Hepatic stellate cell (primary cell): ENCODE measurements around the gene CREBZF.
"Not testable (repeated sequence)": the region's sequence is repeated elsewhere in the genome, so short reads cannot be mapped to it uniquely, and the experiment has no call there.

Source experiments
- DNase-seq: peaks from one replicate; pipeline ENCODE4 v3.0.0; 2011; ENCODE audit warnings: low spot score

Gene CREBZF

GRCh38 chr11:85670949-85671663, 6.2 kb upstream of the CREBZF start:
- DNase-seq: not testable (repeated sequence)

- no peak for DNase-seq
Measured at GRCh38 chr11:85668157-85668556, 3.2 kb upstream of the CREBZF start.

DNA sequence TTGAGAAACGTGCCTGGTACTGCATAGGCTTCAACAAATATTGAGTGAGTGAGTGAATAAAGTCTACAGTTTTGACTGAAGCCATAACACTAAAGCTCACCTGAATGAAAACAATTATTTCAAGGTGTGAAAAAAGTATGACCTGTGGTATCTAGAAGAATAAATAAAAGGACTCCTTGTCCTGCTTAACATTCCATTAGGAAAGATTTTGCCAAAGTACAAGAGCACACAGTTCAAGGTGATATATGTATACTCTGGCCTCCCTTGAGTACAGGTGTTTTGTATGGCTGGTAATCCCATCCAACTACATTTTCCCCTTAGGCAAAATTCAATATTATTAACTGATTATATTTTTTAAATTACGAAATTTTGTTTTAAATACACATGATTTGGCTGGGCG, 1.8 kb upstream of the CREBZF start:
- DNase-seq: no peak

GRCh38 chr11:85665733-85666132, 804 bp upstream of the CREBZF start:
- no peak for DNase-seq

GRCh38 chr11:85663753-85664614, 945 bp downstream of the CREBZF start:
- DNase-seq: peak; percentile 64

- no peak for DNase-seq
Measured at GRCh38 chr11:85663080-85663752, 1.7 kb downstream of the CREBZF start.

GRCh38 chr11:85661972-85662664, 2.8 kb downstream of the CREBZF start:
- peak; percentile 13 for DNase-seq

DNA sequence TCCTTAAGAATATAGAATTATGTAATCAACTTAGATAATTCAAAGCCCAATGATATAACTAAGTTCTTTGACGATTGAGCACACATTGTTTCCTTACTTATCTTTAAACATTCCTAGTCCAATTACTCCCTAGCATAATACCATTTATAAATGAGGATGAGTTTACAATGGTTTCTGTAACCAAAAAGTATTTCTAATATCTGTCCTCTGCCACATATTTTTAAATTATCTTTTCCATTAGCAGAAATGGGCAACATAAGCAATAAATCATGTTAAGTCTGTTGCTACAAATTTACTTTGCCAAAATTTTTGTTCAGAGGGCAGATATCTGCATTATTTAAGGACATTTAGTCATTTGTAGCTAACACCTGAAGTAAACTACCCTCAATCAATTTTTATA, 6.7 kb downstream of the CREBZF start:
- DNase-seq: no peak

DNA sequence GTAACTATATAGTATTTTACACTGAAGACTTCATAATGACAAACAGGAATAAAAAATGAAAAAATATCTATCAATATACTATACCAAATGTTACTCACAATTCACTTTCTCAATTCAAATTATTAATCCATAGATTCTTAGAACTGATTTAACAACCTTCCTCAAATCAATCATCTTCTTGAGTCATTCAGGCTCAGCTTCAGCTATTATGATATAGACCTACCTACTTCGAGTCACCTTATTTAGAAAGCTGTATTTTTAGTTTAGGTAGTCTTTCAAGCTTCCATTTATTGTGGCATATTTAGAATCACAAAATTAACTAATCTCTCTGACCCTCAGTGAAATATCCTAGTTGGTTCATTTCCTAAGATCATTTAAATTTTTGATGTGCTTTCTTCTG, 8.2 kb downstream of the CREBZF start:
- DNase-seq: no peak

DNA sequence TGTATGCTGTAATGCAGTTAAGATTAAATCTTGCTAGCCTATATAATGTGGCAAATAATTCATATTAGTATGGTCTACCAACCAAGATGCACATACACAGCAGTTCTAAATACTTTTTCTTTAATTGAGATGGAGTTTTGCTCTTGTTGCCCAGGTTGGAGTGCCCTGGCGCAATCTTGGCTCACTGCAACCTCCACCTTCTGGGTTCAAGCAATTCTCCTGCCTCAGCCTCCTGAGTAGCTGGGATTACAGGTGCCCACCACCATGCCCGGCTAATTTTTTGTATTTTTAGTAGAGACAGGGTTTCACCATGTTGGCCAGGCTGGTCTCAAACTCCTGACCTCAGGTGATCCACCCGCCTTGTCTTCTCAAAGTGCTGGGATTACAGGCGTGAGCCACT, 10.6 kb downstream of the CREBZF start:
- not testable (repeated sequence) for DNase-seq

DNA sequence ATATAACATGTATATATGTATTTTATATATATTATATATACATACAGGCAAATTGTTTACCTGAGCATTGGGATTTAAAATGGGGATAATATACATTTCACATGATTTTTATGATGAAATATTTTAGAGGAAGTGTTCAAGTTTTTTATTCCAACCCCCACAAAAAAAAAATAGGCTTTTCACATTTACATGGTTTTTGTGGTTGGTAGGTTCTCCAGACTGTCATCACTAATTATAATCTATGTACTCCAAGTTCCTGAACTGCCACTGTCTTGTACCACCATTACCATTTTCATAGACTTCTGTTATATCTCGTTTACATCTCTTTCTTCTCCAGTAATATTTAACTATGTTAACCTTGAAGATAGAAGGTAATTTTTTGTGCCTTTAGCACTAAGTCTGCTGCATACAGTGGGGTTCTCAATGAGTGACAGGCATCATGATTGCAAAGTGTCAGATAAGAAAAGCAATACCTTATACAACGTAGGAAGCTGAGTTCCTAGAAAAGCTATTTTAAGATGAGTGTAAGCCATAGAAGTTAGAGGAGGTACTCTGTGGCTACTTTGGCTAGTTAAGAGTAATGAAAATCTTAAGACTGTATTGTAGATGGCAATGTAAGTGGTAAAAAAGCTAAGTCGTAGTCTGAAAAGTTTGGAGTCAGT, 12.0 kb downstream of the CREBZF start:
- DNase-seq: no peak

- no peak for DNase-seq
Measured at GRCh38 chr11:85651118-85651517, 13.8 kb downstream of the CREBZF start.

- DNase-seq: peak; percentile 72
Measured at GRCh38 chr11:85647604-85648299, 17.2 kb downstream of the CREBZF start, which contains the start of gene TMEM126A. TSS of gene TMEM126A (plus strand) at chr11:85647967. CDS start at chr11:85650256, 2,289 bp downstream.

DNA sequence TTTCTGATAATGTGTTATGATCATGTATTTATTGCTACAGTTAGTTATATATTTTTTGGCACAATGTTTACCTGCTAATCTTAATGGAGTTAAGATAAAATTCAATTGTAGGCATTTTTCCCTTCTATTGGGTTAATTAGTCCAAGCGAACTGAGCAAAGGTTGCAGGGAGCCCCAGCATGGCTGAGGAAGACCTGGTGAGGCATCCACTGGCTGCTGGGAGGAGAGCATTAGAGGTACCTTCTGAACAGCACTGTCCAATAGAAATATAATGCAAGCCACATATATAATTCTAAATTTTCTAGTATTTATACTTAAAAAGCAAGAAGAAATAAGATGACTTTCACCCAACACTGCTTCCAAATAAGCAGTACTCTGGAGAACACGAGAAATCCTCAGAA, 17.9 kb downstream of the CREBZF start:
- DNase-seq: no peak

DNA sequence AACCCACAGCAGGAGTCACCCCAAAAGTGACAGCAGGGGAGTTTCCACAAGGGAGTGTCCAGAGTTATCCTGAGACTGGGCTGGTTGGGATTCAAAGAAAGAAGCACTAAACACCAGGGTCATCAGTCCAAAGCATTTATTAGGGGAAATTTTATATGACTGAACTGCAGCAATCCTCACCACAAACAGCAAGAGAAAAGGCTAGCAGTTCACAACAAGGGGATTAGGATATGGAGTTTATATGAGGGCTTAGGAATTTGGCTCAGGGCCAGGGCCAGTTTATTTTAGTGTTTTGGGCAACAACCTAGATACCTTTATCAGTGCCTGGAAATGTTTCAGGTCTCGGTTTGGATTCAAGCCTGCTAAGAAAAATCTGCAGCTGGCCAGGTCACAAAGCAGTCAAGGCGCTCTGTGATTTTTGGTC, 21.7 kb downstream of the CREBZF start:
- no peak for DNase-seq

DNA sequence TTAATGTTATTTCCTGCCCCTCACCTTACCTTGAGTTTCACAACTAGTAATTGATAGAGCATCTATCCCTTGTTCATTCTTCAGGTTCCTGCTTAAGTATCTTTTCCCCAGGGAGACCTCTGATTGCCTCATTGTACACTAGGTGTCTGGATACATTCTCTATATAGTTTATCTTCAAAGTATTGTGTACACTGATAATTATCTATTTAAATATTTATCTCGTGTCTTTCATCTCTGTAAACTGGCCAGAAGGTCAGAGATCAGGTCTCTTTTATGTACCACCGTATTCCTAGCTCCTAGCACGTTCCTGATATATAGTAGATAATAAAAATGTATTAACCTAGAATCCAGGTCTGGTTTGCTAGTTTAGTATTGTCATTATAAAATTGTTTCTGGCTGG, 30.2 kb downstream of the CREBZF start:
- no peak for DNase-seq

DNA sequence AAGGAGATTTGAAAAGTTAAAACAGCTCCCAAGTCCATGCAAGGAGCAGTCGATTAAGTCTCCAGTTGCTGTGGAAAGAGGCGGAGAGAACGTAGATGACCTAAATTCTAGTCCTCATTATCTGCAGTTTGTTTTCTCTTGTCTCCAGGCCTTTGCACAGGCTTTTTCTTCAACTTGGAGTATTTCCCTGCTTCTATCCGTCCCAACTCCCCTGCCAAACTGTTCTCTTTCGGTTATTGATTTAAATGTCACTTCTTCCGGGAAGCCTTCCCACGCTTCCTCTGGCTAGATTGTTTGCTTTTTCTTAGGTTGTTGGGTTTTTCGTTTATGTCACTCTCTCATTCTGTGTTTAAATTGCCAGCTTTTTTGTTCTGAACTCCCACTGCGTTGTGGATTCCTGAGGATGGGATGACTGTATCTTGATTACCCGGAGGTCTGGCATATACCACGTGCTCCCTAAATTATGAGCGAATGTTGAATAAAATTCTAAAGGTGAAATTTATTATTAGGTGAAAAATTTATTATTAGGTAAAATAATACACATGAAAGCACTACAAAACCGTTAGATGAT, 36.1 kb downstream of the CREBZF start:
- no peak for DNase-seq

DNA sequence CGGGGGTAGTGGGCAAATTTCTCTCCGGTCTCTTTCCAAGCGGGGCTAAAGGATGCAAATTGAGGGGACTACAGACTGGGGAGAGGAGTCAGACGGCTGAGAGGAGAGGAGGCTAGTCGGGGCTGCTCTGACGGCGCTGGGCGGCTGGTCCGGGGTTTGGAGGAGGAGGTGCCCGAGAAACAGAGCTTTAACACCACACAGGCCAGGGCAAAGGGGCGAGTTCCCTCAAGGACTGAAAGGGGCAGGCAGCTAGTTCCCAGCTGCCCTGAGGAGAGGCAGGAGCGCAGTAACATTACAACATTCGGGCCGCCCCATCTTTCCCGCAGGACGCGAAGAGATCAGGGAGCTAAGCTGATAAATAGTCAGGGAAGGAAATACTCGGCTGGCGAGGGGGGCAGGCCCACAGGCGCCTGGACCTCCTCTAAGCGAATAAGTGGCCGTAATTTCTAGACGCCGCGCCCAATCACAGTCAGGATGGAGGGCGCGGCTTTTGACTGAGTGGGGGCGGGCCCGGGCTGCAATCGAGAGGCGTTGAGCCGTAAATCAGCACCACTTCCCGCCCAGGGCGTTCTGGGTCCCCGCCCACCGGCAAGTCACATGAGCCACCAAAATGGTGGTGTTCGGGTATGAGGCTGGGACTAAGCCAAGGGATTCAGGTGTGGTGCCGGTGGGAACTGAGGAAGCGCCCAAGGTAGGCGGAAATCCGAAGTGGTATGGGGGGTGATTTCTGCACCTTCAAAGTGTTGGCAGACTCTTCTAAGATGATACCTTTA, 36.7 kb downstream of the CREBZF start, which contains the start of gene TMEM126B:
TMEM126B (plus strand) TSS at position 596 of the 773 bp plus-strand sequence; CDS start at position 611, 15 bp downstream.
- DNase-seq: peak; percentile 82

DNA sequence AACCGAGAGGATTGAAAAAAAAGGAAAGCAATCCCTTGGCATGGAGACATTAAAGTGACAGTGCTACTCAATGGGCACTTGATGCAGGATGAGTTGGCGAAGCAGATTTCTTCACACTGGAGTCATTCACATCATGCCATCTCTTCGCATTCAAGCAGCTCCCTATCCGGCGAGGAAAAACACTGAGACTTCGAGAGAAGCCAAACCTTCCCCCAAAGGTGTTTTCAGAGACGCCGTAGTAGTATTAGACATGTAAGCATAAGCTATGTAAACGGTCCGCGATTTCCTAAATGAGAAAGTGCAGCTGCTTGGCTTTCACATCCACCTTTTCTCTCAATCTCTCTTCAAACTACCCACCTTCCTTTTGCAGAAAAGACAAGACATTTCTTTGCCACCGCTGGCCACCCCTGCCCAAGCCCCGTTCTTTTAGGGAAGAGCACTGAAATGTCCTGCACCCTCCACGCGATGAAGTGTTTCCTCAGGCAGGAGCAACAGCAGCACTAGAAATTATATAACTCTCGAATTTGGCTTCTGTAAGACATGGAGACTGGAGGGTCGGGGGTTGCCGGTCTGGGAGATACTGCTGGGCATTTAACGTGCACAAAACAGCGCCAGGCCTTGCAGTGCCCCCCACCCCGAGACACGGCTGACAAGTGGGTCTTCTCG, 37.5 kb downstream of the CREBZF start, which contains the start of gene DLG2:
DLG2 (minus strand) TSS at position 13 of the 666 bp plus-strand sequence.
- peak; percentile 14 for DNase-seq
